Activated B cell treated with CpG ODN at 0.5 μM for 24 hours (primary cell): ENCODE measurements around the gene TFF2. TPM values are rescaled to one million over a fixed set of nuclear protein-coding genes. Genes with fewer than 3 reads are reported as not detected.

ENCODE experiments used
- ATAC-seq: fragments of 200-7000 bp; cut with Tn5 transposase; one replicate; pipeline ENCODE4 v1.10.0; 2021; ENCODE audit warnings: low read depth, mild to moderate bottlenecking, moderate library complexity
- CTCF ChIA-PET: fragments of 350-600 bp; sonication (Branson Sonifier 250); formaldehyde crosslinking; loops from one replicate; lab custom pipeline; 2021; ENCODE audit warnings: antibody characterized with exemption; lab: Charles Lee
- POLR2A ChIA-PET: fragments of 350-600 bp; sonication (Branson Sonifier 250); formaldehyde crosslinking; loops from one replicate; lab custom pipeline; 2021; ENCODE audit warnings: antibody characterized with exemption; lab: Charles Lee
- DNase-seq: peaks from one replicate; pipeline ENCODE4 v3.0.0; 2022
- H3K27ac Mint-ChIP-seq: one replicate; pipeline ENCODE4 v1.8.0; 2020; ENCODE audit warnings: mixed read lengths
- H3K27me3 Mint-ChIP-seq: one replicate; pipeline ENCODE4 v1.8.0; 2021; ENCODE audit warnings: mixed read lengths
- H3K36me3 Mint-ChIP-seq: one replicate; pipeline ENCODE4 v1.8.0; 2021; ENCODE audit warnings: low read depth, mixed read lengths
- H3K4me1 Mint-ChIP-seq: one replicate; pipeline ENCODE4 v1.8.0; 2021; ENCODE audit warnings: mixed read lengths
- H3K4me3 Mint-ChIP-seq: one replicate; pipeline ENCODE4 v1.8.0; 2020; ENCODE audit warnings: mild to moderate bottlenecking, mixed read lengths
- H3K9me3 Mint-ChIP-seq: one replicate; pipeline ENCODE4 v1.8.0; 2020; ENCODE audit warnings: mixed read lengths
- intact Hi-C: fragments of 100-400 bp; cut with micrococcal nuclease; formaldehyde crosslinking; loops from one replicate; pipeline ENCODE4 v1.15.1; 2024
- total RNA-seq: library from RNA; stranded (reverse); gene quantifications from 2 replicates; pipeline ENCODE4 v1.2.3, GENCODE V29; 2022
- TF ChIP-seq, protein P1 (sequence below): fragments of 200-600 bp; IDR thresholded peaks from one replicate; pipeline ENCODE4 v1.8.0; 2022; ENCODE audit warnings: antibody characterized with exemption, mild to moderate bottlenecking

TFF2 gene
- total RNA-seq, 1 donor from 2014 or later, result not detected

DNA sequence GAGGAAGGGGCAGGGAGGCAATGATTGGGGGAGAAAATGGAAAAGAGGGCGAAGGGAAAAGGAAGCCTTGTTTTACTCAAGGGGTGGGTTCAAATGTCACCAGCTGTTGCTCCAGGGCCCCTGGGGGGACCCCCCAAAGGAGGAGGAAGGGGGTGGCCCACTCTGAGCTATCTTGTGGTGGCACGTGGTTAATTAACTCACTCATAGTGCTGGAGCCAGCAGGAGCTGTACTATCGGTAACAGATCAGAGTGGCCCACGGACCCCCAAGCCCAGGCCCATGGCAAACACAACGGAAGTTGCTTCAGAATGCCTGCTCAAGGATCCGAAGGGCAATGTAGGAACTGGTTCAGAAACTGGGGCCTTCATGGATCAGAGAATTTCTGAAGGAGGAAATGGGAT, 7.2 kb downstream of the TFF2 start:
- DNase-seq (no peak), ATAC-seq (no peak)
- ChIA-PET CTCF (no interaction called here), POLR2A (no interaction called here)
- no peak overlapping the region for H3K27ac Mint-ChIP-seq
- no peaks in the 10 kb centered on the region for H3K4me1 Mint-ChIP-seq
- H3K9me3 Mint-ChIP-seq, result no peaks in the 10 kb centered on the region
- H3K36me3 Mint-ChIP-seq, result no peaks in the 10 kb centered on the region
- no peak overlapping the region for H3K4me3 Mint-ChIP-seq
- H3K27me3 Mint-ChIP-seq, result peaks cover 3% of the 10 kb centered on the region
- TF ChIP-seq, protein P1, sequence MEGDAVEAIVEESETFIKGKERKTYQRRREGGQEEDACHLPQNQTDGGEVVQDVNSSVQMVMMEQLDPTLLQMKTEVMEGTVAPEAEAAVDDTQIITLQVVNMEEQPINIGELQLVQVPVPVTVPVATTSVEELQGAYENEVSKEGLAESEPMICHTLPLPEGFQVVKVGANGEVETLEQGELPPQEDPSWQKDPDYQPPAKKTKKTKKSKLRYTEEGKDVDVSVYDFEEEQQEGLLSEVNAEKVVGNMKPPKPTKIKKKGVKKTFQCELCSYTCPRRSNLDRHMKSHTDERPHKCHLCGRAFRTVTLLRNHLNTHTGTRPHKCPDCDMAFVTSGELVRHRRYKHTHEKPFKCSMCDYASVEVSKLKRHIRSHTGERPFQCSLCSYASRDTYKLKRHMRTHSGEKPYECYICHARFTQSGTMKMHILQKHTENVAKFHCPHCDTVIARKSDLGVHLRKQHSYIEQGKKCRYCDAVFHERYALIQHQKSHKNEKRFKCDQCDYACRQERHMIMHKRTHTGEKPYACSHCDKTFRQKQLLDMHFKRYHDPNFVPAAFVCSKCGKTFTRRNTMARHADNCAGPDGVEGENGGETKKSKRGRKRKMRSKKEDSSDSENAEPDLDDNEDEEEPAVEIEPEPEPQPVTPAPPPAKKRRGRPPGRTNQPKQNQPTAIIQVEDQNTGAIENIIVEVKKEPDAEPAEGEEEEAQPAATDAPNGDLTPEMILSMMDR, result no peak
- intact Hi-C loops, result no loop called here

GRCh38 chr21:42343101-42343500, 7.7 kb downstream of the TFF2 start:
- peaks cover 3% of the 10 kb centered on the region for H3K27me3 Mint-ChIP-seq
- no peaks in the 10 kb centered on the region for H3K9me3 Mint-ChIP-seq
- peaks cover 3% of the 10 kb centered on the region for H3K4me1 Mint-ChIP-seq
- POLR2A ChIA-PET, result no interaction called here
- CTCF ChIA-PET, result no interaction called here
- TF ChIP-seq, protein P1, result no peak
- intact Hi-C loops, result no loop called here
- no peak overlapping the region for H3K27ac Mint-ChIP-seq
- no peaks in the 10 kb centered on the region for H3K36me3 Mint-ChIP-seq
- H3K4me3 Mint-ChIP-seq, result no peak overlapping the region
- DNase-seq (no peak), ATAC-seq (no peak)

GRCh38 chr21:42341776-42342542, 8.8 kb downstream of the TFF2 start:
- no peak for DNase-seq

DNA sequence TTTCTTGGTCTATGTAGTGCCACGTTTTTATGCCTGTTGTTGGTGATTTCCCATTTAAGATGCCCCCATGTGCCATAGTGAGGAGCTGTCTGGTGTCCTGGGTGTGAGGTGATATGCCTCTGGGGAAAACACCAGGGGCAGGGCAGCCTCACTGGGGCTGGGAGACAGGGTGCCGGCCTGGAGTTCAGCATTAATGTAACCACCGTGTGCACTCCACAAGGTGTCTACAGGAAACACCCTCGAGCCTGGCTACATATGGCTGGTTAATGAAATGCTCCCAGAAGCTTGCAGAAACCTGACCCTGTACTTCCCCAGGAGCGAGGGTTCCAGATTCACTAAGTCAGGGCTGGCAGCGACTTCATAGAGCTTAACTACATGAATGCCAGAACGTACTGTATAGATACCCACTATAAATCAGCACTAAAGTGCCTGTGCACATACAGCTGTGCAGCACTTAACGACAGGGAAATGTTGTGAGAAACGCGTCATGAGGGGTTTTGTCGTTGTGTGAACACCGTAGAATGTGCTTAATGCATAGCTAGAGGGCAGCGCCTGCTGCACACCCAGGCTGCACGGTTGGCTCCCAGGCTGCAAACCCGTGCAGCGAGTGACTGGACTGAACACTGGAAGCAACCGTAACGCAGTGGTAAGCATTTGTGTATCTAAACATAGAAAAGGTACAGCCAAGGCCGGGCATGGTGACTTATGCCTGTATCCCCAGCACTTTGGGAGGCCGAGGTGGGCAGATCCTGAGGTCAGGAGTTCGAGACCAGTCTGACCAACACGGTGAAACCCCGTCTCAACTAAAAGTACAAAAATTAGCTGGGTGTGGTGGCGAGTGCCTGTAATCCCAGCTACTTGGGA, 10.4 kb downstream of the TFF2 start:
- CTCF ChIA-PET, result no interaction called here
- Mint-ChIP-seq H3K27me3 (peaks cover 9% of the 10 kb centered on the region), H3K36me3 (no peaks in the 10 kb centered on the region), H3K4me1 (peaks cover 10% of the 10 kb centered on the region), H3K27ac (no peak overlapping the region), H3K9me3 (peaks cover 2% of the 10 kb centered on the region), H3K4me3 (no peak overlapping the region)
- POLR2A ChIA-PET, result no interaction called here
- ATAC-seq (no peak), DNase-seq (no peak)
- intact Hi-C loops, result no loop called here
- TF ChIP-seq, protein P1, result no peak

More at GRCh38 chr21:42341776-42342542, 8.8 kb downstream of the TFF2 start:
- H3K9me3 Mint-ChIP-seq, result peaks cover 2% of the 10 kb centered on the region
- no peaks in the 10 kb centered on the region for H3K36me3 Mint-ChIP-seq
- ATAC-seq, result no peak
- H3K4me1 Mint-ChIP-seq, result peaks cover 10% of the 10 kb centered on the region
- CTCF ChIA-PET, result no interaction called here
- POLR2A ChIA-PET, result interaction anchor here (0.6 kb wide), 2 partner anchors 108 to 213 kb away, joined by 5 read pairs; no protein-coding TSS in a partner anchor
- no peak overlapping the region for H3K4me3 Mint-ChIP-seq
- intact Hi-C loops, result no loop called here
- TF ChIP-seq, protein P1, result no peak
- H3K27me3 Mint-ChIP-seq, result peaks cover 12% of the 10 kb centered on the region
- no peak overlapping the region for H3K27ac Mint-ChIP-seq
